Measurements from ENCODE around the gene ADAMTS2. TPM values are rescaled to one million over a fixed set of nuclear protein-coding genes. Genes with fewer than 3 reads are reported as not detected.

ADAMTS2 gene
- total and polyA plus RNA-seq, 3 donors from 2014 or later = 10.9 to 19.8 (median 13.6) TPM

GRCh38 chr5:179373101-179373934 lies 28.1 kb upstream of the ADAMTS2 start:
- 70 to 83% methylated on average over 21 to 26 of the region's 26 CpGs for WGBS, 2 donors
- TF ChIP-seq POLR2A (IDR thresholded peaks at IDR 0.05) (no peak), CTCF (IDR thresholded peaks at IDR 0.05) (no peak)
- H3K4me1 ChIP-seq = no peaks in the 10 kb centered on the region
- intact Hi-C loops (cut with DNase I; ENCODE audit: low total_unique reads) = no loop called here
- no peaks in the 10 kb centered on the region for H3K27me3 ChIP-seq
- H3K4me3 ChIP-seq = peak overlapping the region in 1 of 2 donors; percentile 6
- no peaks in the 10 kb centered on the region for H3K36me3 ChIP-seq (ENCODE audit: low read depth, missing control alignments)
- DNase-seq = peak; percentile 80
- H3K9me3 ChIP-seq = no peaks in the 10 kb centered on the region
- H3K27ac ChIP-seq = no peak overlapping the region

- Histone ChIP-seq H3K27me3 (no peaks in the 10 kb centered on the region), H3K4me1 (no peaks in the 10 kb centered on the region), H3K36me3 (ENCODE audit: low read depth, missing control alignments) (no peaks in the 10 kb centered on the region), H3K9me3 (no peaks in the 10 kb centered on the region), H3K4me3 (no peak overlapping the region), H3K27ac (no peak overlapping the region)
- TF ChIP-seq POLR2A (IDR thresholded peaks at IDR 0.05) (no peak), CTCF (IDR thresholded peaks at IDR 0.05) (no peak)
- 90 to 91% methylated on average over 10 to 14 of the region's 14 CpGs for WGBS, 2 donors
- intact Hi-C loops (cut with DNase I; ENCODE audit: low total_unique reads) = no loop called here
- no peak for DNase-seq
These were observed 26.7 kb upstream of the ADAMTS2 start for GRCh38 chr5:179371681-179372680.

- Histone ChIP-seq H3K4me3 (no peak overlapping the region), H3K9me3 (no peaks in the 10 kb centered on the region), H3K27ac (no peak overlapping the region), H3K4me1 (no peaks in the 10 kb centered on the region), H3K27me3 (no peaks in the 10 kb centered on the region), H3K36me3 (ENCODE audit: low read depth, missing control alignments) (no peaks in the 10 kb centered on the region)
- intact Hi-C loops (cut with DNase I; ENCODE audit: low total_unique reads) = no loop called here
- no peak for DNase-seq
- TF ChIP-seq CTCF (IDR thresholded peaks at IDR 0.05) (no peak), POLR2A (IDR thresholded peaks at IDR 0.05) (no peak)
- WGBS, 2 donors = 91 to 94% methylated on average over 5 of the region's 5 CpGs
These were observed 25.9 kb upstream of the ADAMTS2 start for GRCh38 chr5:179371121-179371510.

- no peak overlapping the region for H3K4me3 ChIP-seq
- DNase-seq = no peak
- no peaks in the 10 kb centered on the region for H3K4me1 ChIP-seq
- H3K27ac ChIP-seq = no peak overlapping the region
- TF ChIP-seq CTCF (IDR thresholded peaks at IDR 0.05) = no peak
- no peak for TF ChIP-seq POLR2A (IDR thresholded peaks at IDR 0.05)
- intact Hi-C loops (cut with DNase I; ENCODE audit: low total_unique reads) = no loop called here
- 87 to 91% methylated on average over 12 to 24 of the region's 24 CpGs for WGBS, 2 donors
- H3K9me3 ChIP-seq = no peaks in the 10 kb centered on the region
- H3K27me3 ChIP-seq = no peaks in the 10 kb centered on the region
- H3K36me3 ChIP-seq (ENCODE audit: low read depth, missing control alignments) = no peaks in the 10 kb centered on the region
These were observed 25.3 kb upstream of the ADAMTS2 start for GRCh38 chr5:179370490-179371120.
